Bronchial epithelial cell (primary cell): ENCODE results near the gene PTPRT. TPM values are rescaled to one million over a fixed set of nuclear protein-coding genes. Genes with fewer than 3 reads are reported as not detected.

Experiments
- DNase-seq: peaks from one replicate; pipeline ENCODE4 v3.0.0-alpha.2; 2010; ENCODE audit warnings: low read depth
- FAIRE-seq: peaks from 2 replicates; lab custom pipeline; 2011; peaks lifted over from hg19 to GRCh38; lab: Jason Lieb, UNC
- H3K27me3 ChIP-seq: 2 replicates; pipeline ENCODE4 v1.5.1; 2011; ENCODE audit warnings: low read length; ENCODE audit not compliant: control insufficient read depth, insufficient read depth
- H3K36me3 ChIP-seq: 2 replicates; pipeline ENCODE4 v1.5.1; 2011; ENCODE audit warnings: low read length; ENCODE audit not compliant: control insufficient read depth, insufficient read depth
- H3K4me3 ChIP-seq: 2 replicates; pipeline ENCODE4 v1.5.1; 2011; ENCODE audit warnings: mild to moderate bottlenecking, low read depth, low read length, control low read depth
- total RNA-seq: library from RNA; depleted of rRNA; stranded (reverse); fragments of >200 nt; gene quantifications from 2 replicates; pipeline ENCODE4 v1.2.1, GENCODE V29; 2014
- TF ChIP-seq, protein P1 (sequence below): IDR thresholded peaks from 2 replicates; pipeline ENCODE4 v1.5.1; 2011; ENCODE audit warnings: mild to moderate bottlenecking, moderate library complexity, low read length, control low read depth, inconsistent platforms; ENCODE audit not compliant: insufficient read depth, severe bottlenecking

Gene PTPRT
- total RNA-seq, 1 donor from 2014 or later: not detected

DNA sequence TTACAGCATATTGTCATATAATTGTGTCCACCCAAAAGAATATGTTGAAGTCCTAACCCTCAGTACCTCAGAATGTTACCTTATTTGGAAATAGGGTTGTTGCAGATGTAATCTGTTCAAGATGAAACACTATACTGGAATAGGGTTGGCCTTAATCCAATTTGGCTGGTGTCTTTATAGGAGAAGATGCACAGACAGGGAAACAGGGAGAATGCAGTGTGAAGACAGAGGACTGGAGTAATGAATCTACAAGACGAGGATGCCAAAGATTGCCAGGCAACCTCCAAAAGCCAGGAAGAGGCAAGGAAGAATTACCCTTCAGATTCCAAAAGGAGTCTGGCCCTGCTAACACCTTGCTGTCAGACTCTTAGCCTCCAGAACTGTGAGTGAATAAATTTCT, 482.9 kb downstream of the PTPRT start:
- DNase-seq: no peak
- Histone ChIP-seq H3K36me3 (no peaks in the 10 kb centered on the region), H3K4me3 (no peak overlapping the region), H3K27me3 (no peaks in the 10 kb centered on the region)
- FAIRE-seq: no peak
- TF ChIP-seq, protein P1, sequence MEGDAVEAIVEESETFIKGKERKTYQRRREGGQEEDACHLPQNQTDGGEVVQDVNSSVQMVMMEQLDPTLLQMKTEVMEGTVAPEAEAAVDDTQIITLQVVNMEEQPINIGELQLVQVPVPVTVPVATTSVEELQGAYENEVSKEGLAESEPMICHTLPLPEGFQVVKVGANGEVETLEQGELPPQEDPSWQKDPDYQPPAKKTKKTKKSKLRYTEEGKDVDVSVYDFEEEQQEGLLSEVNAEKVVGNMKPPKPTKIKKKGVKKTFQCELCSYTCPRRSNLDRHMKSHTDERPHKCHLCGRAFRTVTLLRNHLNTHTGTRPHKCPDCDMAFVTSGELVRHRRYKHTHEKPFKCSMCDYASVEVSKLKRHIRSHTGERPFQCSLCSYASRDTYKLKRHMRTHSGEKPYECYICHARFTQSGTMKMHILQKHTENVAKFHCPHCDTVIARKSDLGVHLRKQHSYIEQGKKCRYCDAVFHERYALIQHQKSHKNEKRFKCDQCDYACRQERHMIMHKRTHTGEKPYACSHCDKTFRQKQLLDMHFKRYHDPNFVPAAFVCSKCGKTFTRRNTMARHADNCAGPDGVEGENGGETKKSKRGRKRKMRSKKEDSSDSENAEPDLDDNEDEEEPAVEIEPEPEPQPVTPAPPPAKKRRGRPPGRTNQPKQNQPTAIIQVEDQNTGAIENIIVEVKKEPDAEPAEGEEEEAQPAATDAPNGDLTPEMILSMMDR: no peak

DNA sequence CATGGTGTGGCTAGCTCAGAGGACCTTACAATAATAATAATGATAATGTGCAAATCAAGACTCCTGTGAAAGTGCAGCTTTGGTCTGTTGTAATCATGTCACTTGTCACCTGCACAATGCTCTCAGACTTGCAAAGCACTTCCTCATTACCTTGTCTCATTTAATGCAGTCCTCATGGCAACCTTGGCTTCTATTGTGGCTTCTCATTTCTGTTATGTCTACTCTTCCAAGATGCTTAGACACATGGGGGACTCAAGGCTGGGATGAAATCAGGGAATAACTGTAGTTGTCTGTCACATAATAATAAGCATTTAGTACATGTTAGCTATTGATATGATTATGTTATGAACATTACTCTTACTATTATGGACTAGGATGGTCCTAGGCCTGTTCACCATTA, 484.2 kb downstream of the PTPRT start:
- Histone ChIP-seq H3K36me3 (no peaks in the 10 kb centered on the region), H3K27me3 (no peaks in the 10 kb centered on the region), H3K4me3 (no peak overlapping the region)
- TF ChIP-seq, protein P1: no peak
- no peak for FAIRE-seq
- DNase-seq: no peak

DNA sequence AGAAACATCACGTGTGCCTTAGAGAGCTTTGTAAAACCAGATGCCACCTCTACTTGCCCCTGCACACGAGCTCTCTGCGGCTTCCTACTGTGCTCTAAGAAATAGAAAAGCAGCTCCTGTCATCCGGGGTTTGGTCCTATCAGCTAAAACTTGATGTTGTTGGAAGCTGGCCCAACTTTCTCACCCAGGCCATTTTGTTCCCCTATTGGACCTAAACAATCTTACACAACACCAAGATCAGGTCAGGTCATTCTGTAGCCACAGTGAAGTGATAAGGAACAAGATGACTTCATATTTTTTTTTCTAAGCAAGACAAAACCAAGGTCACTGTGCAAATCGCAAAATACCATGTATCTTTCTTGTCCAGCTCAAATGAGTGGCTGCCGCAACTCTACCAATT, 486.0 kb downstream of the PTPRT start:
- TF ChIP-seq, protein P1: no peak
- no peaks in the 10 kb centered on the region for H3K27me3 ChIP-seq
- no peak overlapping the region for H3K4me3 ChIP-seq
- FAIRE-seq (no peak), DNase-seq (no peak)
- no peaks in the 10 kb centered on the region for H3K36me3 ChIP-seq

DNA sequence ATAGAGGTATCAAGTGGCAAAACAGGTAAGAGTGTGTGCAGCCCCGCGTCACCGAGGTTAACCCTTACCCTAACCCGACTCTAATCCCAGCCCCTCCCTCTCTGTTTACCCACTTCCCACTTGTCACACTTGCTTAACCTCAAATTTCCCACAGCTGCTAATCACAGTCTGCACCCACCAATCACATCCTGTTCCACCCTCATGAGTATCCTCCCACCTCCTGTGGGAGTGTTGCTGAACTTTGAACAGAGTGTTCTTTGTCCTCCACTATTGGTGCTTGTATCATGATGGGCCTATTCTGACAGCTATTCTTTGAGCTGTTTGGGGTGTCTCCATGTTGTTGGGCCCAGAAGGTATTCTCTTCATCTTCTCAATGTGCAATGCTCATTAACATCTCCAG, 487.8 kb downstream of the PTPRT start:
- H3K4me3 ChIP-seq: no peak overlapping the region
- no peaks in the 10 kb centered on the region for H3K36me3 ChIP-seq
- TF ChIP-seq, protein P1: no peak
- FAIRE-seq (no peak), DNase-seq (no peak)
- no peaks in the 10 kb centered on the region for H3K27me3 ChIP-seq

DNA sequence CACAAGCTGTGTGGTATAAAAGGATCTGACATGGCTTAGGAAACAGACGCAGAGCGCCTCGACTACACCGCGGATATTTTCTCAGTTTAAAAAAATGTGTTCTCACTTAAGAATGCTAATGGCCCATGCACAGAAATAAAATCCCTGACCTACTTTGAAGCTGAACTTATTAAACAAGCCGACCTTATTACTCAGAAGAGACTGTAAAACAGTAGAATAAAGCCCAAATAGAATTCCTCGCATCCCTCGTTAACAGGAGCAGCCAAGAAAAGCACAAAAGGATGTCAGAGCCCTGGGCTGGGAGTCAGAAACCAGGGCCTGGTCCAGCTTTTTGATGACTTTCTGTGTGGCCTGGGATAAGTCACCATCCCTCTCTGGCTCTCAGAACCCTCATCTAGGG, 489.3 kb downstream of the PTPRT start:
- Histone ChIP-seq H3K4me3 (no peak overlapping the region), H3K27me3 (no peaks in the 10 kb centered on the region), H3K36me3 (no peaks in the 10 kb centered on the region)
- DNase-seq (no peak), FAIRE-seq (no peak)
- TF ChIP-seq, protein P1: no peak

DNA sequence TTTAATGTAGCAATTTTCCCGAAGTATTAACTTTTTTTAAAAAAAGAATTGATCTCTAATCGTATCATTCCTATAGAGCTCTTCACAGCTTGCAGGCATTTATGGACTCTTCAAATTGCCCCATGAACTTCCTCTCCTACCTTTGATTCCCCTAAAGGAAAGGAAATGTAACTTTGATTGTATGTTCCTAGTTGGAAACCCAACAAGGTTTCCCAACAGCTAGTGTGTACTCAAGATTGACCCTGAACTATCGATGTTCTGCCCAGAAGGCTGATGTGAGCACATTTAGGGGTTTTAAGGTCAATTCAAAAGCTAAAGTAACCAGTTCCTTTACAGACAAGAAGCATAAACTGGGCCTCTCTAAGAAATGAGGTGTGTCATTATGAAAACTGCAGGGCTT, 491.7 kb downstream of the PTPRT start:
- no peak for DNase-seq
- Histone ChIP-seq H3K27me3 (no peaks in the 10 kb centered on the region), H3K4me3 (no peak overlapping the region), H3K36me3 (no peaks in the 10 kb centered on the region)
- TF ChIP-seq, protein P1: no peak
- FAIRE-seq: no peak
